OCI-LY7 (cell line): ENCODE results near the gene ELAVL3. TPM values are rescaled to one million over a fixed set of nuclear protein-coding genes. Genes with fewer than 3 reads are reported as not detected.

Experiments
- BruUV-seq: library from RNA; stranded (reverse); fragments of 400-500 nt; replicated peaks from 2 replicates; lab custom pipeline; 2021; lab: Mats Ljungman, UMichigan
- CTCF ChIA-PET: fragments of 300-600 bp; sonication (Branson Sonifier 250); formaldehyde crosslinking; loops from one replicate; lab custom pipeline; 2022; ENCODE audit warnings: antibody characterized with exemption; ENCODE audit not compliant: unreplicated experiment; lab: Charles Lee
- POLR2A ChIA-PET: fragments of 300-600 bp; sonication (Branson Sonifier 250); formaldehyde crosslinking; loops from one replicate; lab custom pipeline; 2022; ENCODE audit warnings: antibody characterized with exemption; lab: Charles Lee
- DNase-seq: peaks from one replicate; pipeline ENCODE4 v3.0.0-alpha.2; 2015; ENCODE audit warnings: low spot score
- H2AFZ ChIP-seq: fragments of 200-600 bp; sonication (generic), shearing (Covaris generic); 2 replicates; pipeline ENCODE4 v1.6.1; 2014; ENCODE audit warnings: mild to moderate bottlenecking, antibody characterized with exemption, low read length, moderate library complexity
- H3K27ac ChIP-seq: fragments of 200-600 bp; sonication (generic); 2 replicates; pipeline ENCODE4 v1.5.1; 2014; ENCODE audit warnings: mixed run types, low read depth, mild to moderate bottlenecking, moderate library complexity, low read length, inconsistent platforms; ENCODE audit not compliant: poor library complexity, severe bottlenecking
- H3K36me3 ChIP-seq: fragments of 200-600 bp; sonication (generic); 2 replicates; pipeline ENCODE4 v1.6.1; 2014; ENCODE audit warnings: mild to moderate bottlenecking, antibody characterized with exemption, low read length, moderate library complexity, mixed read lengths; ENCODE audit not compliant: insufficient read depth
- H3K4me1 ChIP-seq: fragments of 200-600 bp; sonication (generic); 2 replicates; pipeline ENCODE4 v1.5.1; 2014; ENCODE audit warnings: mild to moderate bottlenecking, low read length; ENCODE audit not compliant: insufficient read depth, poor library complexity, severe bottlenecking
- H3K4me2 ChIP-seq: fragments of 200-600 bp; sonication (generic); 2 replicates; pipeline ENCODE4 v1.6.1; 2014; ENCODE audit warnings: mild to moderate bottlenecking, low read length
- H3K4me3 ChIP-seq: fragments of 200-600 bp; sonication (generic); 2 replicates; pipeline ENCODE4 v1.5.1; 2014; ENCODE audit warnings: mild to moderate bottlenecking, low read depth, low read length; ENCODE audit not compliant: poor library complexity, severe bottlenecking
- H3K79me2 ChIP-seq: fragments of 200-600 bp; sonication (generic); 2 replicates; pipeline ENCODE4 v1.6.1; 2016; ENCODE audit warnings: low read depth, mild to moderate bottlenecking, low read length, moderate library complexity, mixed read lengths; ENCODE audit not compliant: insufficient read depth
- H3K9me2 ChIP-seq: fragments of 200-600 bp; sonication (generic); 2 replicates; pipeline ENCODE4 v1.6.1; 2016; ENCODE audit warnings: mild to moderate bottlenecking, low read length, mixed read lengths; ENCODE audit not compliant: insufficient read depth
- H3K9me3 ChIP-seq: fragments of 200-600 bp; sonication (generic); 2 replicates; pipeline ENCODE4 v1.6.1; 2014; ENCODE audit warnings: mild to moderate bottlenecking, mixed run types, low read length, mixed read lengths
- H4K20me1 ChIP-seq: fragments of 200-600 bp; sonication (generic); 2 replicates; pipeline ENCODE4 v1.6.1; 2014; ENCODE audit warnings: mild to moderate bottlenecking, antibody characterized with exemption, low read length, moderate library complexity, mixed read lengths; ENCODE audit not compliant: insufficient read depth
- CTCF ChIP-seq: fragments of 200-600 bp; sonication (generic); conservative IDR thresholded peaks from 2 replicates; pipeline ENCODE4 v1.5.1; 2014; ENCODE audit warnings: mild to moderate bottlenecking, antibody characterized with exemption, low read length, moderate library complexity, mixed read lengths
- EZH2phosphoT487 ChIP-seq: fragments of 200-600 bp; sonication (generic); IDR thresholded peaks from 2 replicates; pipeline ENCODE4 v1.6.1; 2018; ENCODE audit warnings: low read depth, borderline replicate concordance, mild to moderate bottlenecking, mixed run types, antibody characterized with exemption, low read length, moderate library complexity, mixed read lengths
- intact Hi-C: fragments of 100-400 bp; cut with micrococcal nuclease; formaldehyde crosslinking; loops from one replicate; pipeline ENCODE4 v1.10.0; 2022; ENCODE audit not compliant: unreplicated experiment
- total RNA-seq, 2 experiments: library from RNA; depleted of rRNA in 1 of 2; stranded (reverse); fragments of >200 nt in 1 of 2; shearing (Covaris generic) in 1 of 2; gene quantifications; 2 replicates each; pipeline ENCODE4 v1.2.3, GENCODE V29; 2014 to 2022

The ELAVL3 gene
- total RNA-seq, 2 experiments from 2014 or later: 0.30 to 0.95 TPM

- Histone ChIP-seq H3K9me3 (no peaks in the 10 kb centered on the region), H3K79me2 (no peaks in the 10 kb centered on the region), H3K36me3 (peaks cover 78% of the 10 kb centered on the region), H3K9me2 (no peaks in the 10 kb centered on the region), H3K4me2 (no peak overlapping the region), H3K4me3 (no peak overlapping the region), H4K20me1 (no peaks in the 10 kb centered on the region), H2AFZ (no peak overlapping the region), H3K27ac (no peak overlapping the region), H3K4me1 (peaks cover 12% of the 10 kb centered on the region)
- no TSS peak for BruUV-seq
- intact Hi-C loops: loop anchor here (2.0 kb wide), 1 partner anchor 67 kb away; no protein-coding TSS in a partner anchor
- DNase-seq: no peak
- TF ChIP-seq CTCF: no peak
- no peak for TF ChIP-seq EZH2phosphoT487
- CTCF ChIA-PET: interaction anchor here (0.6 kb wide), 1 partner anchor 133 kb away, joined by 4 read pairs; no protein-coding TSS in a partner anchor
- POLR2A ChIA-PET: no interaction called here
Observed at GRCh38 chr19:11447347-11448262, 33.2 kb downstream of the ELAVL3 start.

DNA sequence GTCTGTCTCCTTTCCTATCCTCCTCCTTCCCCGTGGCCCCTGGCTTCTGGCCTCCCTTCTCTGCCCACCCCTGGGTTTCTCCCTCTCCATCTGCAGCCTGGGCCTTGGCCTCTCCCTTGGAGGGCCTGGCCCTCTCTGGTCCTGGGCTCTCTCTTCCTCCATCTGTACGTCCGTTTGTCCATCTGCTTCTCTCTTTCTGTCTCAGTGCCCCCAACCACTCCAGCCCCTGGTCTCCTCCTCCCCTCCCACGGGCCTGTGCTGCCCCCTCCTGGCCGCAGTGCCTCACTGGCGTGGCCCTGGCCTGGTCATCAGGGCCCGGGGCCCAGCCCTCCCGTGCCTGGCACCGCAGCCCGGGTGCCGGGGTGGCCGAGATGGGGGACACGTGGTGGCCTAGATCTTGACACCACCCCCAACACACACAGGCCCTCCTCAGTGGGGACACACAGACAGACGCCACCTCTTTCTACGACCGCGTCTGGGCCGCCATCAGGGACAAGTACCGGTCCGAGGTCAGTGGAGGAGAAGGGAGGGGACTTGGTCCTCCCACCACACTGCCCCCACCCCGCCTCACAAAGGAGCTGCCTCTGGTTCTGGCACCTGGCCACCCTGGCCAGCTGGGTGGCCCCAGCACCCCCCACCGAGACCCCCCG, 34.1 kb downstream of the ELAVL3 start:
- H2AFZ ChIP-seq: no peak overlapping the region
- H3K4me3 ChIP-seq: no peak overlapping the region
- intact Hi-C loops: loop anchor here (1.0 to 2.0 kb wide), 2 partner anchors 66 to 153 kb away; no protein-coding TSS in a partner anchor
- no peak for TF ChIP-seq EZH2phosphoT487
- peak; percentile 84 for TF ChIP-seq CTCF
- DNase-seq: peak; percentile 59
- no peaks in the 10 kb centered on the region for H4K20me1 ChIP-seq
- peaks cover 86% of the 10 kb centered on the region for H3K36me3 ChIP-seq
- H3K27ac ChIP-seq: no peak overlapping the region
- H3K9me3 ChIP-seq: no peaks in the 10 kb centered on the region
- no peaks in the 10 kb centered on the region for H3K9me2 ChIP-seq
- ChIA-PET POLR2A (no interaction called here), CTCF (interaction anchor here (0.6 kb wide), 1 partner anchor 134 kb away, joined by 4 read pairs; no protein-coding TSS in a partner anchor)
- H3K79me2 ChIP-seq: no peaks in the 10 kb centered on the region
- peaks cover 5% of the 10 kb centered on the region for H3K4me1 ChIP-seq
- BruUV-seq: no TSS peak
- no peak overlapping the region for H3K4me2 ChIP-seq
